NCI-H1105 (cell line): ENCODE measurements around the gene CDK5.

ENCODE experiments used
- DNase-seq: peaks from one replicate; lab custom pipeline; 2025; lab: John Stamatoyannopoulos, UW

Gene CDK5

DNA sequence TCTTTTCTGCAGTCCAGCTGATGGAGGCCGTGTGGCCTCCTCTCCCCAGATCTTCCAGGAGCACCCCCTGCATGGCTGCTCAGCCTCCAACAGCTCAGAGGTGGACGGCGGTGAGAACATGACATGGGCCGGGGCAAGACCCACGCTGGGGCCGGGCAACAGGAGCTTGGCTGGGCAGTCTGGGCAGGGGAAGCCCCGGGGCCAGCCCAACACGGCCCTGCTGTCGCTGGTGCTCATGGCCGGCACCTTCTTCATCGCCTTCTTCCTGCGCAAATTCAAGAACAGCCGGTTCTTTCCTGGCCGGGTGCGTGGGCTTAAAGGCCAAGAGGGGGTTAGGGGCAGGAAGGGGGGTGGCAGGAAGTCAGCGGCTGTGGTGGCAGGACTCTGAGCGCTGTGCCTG is 16.3 kb upstream of the CDK5 start:
- no peak for DNase-seq

DNA sequence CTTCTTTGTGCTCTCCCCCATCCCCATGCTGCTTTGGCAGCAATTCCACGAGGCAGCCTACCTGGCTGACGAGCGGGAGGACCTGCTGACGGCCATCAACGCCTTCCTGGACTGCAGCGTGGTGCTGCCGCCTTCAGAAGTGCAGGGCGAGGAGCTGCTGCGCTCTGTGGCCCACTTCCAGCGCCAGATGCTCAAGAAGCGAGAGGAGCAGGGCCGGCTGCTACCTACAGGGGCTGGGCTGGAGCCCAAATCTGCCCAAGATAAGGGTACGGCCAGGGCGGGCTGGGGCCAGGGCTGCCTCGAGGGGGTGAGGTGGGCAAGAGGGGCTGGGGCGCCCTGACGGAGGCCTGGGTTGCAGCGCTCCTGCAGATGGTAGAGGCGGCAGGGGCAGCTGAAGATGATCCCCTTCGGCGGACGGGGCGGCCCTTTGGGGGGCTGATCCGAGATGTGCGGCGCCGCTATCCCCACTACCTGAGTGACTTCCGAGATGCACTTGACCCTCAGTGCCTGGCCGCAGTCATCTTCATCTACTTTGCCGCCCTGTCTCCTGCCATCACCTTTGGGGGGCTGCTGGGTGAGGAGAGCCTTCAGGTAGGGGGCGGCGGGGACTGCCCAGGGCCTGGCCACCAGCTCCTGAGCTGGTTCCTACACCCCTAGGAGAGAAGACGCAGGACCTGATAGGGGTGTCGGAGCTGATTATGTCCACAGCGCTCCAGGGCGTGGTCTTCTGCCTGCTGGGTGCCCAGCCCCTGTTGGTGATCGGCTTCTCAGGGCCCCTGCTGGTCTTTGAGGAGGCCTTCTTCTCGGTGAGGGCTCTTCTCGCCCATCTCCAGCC is 13.6 kb upstream of the CDK5 start:
- DNase-seq, result no peak

DNA sequence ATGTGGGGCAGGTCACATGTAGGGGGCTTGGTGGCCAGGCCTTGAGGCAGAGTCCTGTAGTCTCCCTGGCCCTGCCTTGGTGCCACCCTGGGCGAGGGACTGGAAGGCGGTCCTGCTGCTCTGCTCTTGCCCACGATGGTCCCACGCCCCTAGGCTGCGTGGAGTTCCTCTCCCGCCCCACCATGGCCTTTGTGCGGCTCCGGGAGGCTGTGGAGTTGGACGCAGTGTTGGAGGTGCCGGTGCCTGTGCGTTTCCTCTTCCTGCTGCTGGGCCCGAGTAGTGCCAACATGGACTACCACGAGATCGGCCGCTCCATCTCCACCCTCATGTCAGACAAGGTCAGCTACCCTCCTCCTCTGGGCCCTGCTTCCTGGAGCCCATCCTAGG is 12.9 kb upstream of the CDK5 start:
- DNase-seq, result no peak

DNA sequence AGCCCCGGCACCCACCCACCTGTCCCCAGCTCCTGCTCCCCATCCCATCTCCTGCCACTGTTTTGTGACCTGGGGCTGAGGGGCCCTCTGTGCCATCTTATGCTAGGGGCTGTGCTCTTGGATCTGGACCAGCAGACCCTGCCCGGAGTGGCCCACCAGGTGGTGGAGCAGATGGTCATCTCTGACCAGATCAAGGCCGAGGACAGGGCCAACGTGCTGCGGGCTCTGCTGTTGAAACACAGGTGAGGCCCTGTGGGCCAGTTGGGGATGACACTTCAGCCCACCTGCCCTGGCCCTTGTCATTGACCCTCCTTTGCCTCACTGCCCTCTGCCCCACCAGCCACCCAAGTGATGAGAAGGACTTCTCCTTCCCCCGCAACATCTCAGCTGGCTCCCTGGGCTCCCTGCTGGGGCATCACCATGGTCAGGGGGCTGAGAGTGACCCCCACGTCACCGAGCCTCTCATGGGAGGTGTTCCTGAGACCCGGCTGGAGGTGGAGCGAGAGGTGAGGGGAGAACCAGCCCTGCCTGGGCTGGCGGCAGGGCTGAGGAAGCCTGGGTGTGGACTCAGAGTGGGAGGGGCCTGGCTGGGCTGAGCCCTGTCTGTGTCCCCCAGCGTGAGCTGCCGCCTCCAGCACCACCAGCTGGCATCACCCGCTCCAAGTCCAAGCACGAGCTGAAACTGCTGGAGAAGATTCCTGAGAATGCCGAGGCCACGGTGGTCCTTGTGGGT is 12.3 kb upstream of the CDK5 start:
- no peak for DNase-seq

DNA sequence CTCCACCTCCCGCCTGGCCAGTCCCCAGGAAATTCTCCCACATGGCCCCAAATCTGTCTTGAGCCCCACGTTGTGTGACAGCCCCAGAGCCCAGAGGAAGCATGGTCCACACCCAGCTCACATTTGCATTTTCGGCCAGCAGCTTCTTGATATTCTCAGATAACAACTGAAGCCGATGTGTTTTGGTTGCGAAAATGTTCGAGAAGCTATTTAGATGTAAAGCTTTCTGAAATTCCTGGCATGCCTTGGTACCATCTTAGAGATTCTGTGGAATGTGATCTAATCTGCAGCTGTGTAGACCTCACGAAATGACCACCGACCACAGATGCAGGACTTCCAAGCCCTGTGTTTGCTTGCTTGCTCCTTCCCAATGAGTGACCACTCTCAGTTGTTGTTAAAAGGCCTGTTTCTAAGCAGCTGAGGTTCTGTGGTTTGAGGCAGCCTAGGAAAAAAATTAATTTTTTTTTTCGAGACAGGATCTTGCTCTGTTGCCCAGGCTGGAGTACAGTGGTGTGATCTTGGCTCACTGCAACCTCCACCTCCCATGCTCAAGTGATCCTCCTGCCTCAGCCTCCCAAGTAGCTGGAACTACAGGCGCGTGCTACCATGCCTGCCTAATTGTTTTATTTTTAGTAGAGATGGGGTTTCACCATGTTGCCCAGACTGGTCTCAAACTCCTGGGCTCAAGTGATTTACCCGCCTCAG is 10.5 kb upstream of the CDK5 start:
- DNase-seq, result no peak

DNA sequence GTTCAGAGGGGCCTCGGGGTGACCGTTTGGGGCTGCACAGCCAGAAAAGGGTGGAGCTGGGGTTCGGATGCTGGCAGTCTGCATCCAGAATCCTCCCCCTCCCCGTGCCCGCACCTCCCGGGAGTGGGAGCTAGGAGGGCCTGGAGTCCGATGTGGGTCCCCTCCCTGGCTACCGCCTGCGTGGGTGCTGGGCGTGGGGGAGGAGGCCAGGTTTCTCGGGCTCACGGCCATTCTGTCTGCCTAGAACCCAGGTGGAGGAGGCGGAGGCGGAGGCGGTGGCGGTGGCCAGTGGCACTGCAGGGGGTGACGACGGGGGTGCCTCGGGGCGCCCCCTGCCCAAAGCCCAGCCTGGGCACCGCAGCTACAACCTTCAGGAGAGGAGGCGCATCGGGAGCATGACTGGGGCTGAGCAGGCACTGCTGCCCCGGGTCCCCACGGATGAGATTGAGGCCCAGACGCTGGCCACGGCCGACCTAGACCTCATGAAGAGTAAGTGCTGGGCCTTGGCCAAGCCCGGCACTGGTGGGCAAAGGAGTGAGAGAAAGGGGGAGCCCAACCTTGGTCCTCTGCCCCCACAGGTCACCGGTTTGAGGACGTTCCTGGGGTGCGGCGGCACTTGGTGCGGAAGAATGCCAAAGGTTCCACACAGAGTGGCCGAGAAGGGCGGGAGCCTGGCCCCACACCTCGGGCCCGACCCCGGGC is 8.7 kb upstream of the CDK5 start:
- DNase-seq, result no peak

DNA sequence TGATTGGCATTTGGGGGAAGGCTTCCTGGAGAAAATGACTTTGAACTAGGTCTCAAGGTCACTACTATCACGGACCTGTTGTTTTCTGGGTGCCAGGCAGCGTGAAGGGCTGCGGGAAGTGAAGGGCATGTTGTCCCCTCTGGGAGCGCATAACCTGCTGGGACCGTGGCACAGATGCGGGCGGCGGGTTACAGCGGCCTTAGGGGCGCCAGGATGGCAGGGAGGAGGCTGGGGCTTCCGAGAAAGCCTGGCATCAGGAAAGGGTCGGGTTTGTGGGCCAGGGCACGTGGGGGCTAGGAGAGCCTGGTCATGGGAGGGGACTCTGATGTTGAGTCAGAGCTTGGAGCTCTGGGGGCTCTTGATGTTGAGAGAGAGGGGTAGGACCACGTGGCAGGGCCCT is 7.8 kb upstream of the CDK5 start:
- DNase-seq, result no peak

DNA sequence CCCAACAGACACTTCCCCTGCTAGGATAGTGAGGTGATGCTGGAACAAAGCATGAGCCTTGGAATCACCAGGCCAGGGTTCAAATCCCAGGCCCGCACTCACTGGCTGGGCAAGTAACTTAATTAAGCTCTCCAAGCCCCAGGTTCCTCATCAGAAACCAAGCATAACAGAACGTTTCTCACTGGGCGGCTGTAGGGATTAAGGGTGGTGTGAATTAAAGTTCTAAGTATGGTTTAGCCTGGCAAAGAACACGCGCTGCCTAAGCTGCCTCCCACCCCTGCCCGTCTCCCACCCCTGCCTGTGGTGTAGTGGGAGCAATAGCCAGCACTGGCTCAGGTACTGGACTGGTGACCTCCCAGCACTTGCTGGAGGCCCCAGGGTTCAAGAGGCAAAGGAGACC is 7.3 kb upstream of the CDK5 start:
- DNase-seq, result no peak

DNA sequence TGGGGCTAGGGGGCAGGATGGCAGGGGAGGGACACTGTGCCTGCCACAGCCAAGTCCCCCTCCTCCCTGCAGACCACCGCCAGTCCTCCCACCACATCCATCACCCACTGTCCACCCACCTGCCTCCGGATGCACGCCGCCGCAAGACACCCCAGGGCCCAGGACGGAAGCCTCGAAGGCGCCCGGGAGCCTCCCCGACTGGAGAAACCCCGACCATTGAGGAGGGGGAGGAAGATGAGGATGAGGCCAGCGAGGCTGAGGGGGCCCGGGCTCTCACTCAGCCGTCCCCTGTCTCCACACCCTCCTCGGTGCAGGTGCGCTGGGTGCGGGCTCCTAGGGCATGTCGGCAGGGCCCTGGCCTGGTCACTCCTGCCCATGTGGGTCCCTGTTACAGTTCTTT is 6.8 kb upstream of the CDK5 start:
- no peak for DNase-seq

DNA sequence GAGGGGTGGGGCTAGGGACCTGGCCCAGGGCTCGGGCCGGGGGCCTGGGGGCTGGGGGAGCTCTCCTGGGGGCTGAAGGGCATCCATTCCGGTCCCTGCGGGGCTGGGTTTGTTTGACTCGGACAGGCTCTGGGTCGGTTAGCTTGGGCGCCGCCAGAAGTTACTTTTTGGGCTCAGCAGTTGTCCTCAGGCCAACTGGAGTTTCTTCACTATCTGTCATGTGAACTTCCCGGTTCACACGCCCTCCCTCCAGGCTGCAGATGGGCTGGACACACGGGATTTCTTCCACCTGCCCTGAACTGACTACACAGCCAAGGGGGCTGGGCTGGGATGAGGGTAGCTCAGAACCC is 5.5 kb upstream of the CDK5 start:
- no peak for DNase-seq

DNA sequence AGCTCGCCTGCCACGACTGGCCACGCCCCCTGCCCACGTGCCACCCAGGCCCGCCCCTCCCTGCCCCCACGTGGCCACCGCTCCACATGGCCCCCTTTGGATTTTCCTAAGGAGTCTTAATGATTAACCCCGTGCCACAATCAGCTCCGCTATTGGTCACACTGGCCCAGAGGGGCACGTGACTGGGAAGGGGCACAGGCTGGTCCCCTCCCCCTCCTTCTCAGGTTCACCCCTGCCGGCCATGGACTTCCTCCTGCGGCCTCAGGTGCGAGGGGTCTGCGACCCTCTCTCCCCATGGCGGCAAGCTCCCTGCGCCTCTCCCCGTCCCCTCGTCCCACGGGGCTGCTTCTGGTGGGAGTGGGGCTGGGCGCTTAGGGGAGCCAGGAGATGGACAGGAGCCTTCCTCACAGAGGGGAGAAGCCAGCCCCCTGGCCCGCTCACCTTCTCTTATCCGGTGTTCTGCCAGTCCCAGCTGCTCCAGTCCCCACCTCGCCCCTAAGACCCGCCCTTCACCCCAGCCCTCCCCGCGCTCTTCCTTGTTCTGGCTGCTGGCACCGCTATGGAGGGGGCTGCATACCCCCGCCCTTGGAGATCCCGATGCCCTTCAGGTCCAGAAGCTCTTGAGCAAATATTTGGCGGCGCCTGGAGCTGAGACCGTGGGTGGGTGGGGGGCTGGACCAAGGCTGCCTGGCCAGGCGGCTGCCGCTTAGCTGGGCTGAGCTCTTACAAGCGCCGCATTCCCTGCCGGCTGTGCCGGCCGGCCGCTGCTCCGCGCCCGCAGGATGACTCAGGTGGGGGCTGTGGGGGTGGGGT is 4.9 kb upstream of the CDK5 start:
- no peak for DNase-seq

DNA sequence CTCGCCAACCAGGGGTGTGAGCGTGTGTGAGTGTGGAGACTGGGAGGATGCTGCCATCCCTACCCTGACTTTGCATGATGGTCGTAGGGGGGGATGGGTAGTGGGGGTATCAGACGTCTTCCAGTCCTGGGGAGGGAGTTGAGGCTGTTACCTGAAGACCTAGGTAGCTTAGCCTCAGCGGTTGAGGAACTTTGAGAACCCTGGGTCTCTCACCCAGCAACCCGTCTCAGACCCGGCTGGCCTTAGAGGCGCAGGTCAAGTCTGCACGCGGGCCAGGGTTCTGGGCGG is 4.4 kb upstream of the CDK5 start:
- DNase-seq, result no peak

DNA sequence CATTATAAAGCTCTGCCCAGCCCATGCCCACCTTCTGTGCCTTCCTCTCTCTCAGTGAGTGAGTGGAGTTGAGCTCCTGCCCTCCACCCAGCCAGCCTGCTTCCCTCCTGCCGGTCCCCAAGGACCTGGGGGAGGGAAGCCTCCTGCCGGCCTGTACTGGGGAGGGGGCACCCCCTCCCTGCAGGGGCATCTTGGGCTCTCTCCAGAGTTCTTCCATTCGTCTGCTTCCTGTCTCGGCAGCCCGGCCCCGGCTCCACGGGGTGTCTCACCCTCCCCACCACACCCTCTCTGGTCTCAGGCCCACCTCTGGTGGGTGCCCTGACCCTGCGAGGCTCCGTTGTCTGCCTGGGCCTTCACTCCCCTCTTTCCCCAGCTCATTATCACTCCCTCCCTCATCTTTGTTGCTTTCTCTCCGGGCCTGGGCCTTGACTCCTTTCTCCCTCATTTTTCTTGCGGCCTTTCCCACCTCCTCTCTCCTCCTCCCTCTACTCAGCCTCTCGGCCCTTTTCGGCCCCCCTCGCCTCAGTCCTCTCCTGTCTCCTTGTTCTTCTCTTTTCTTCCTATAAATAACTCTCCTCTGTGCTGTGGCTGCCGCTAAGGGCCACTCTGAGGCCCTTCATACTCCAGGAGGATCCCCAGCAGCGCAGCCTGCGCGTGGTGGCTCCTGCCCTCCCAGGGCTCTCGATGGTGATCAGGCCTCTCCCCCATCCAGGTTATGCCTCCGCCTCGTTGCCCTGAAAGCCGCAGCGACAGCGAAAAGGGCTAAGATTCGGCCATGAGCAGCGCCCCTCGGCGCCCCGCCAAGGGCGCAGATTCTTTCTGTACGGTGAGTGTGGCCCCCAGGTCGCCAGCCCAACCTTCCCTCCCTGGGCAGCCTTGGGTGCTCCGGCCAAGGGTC is 3.8 kb upstream of the CDK5 start:
- DNase-seq, result no peak

DNA sequence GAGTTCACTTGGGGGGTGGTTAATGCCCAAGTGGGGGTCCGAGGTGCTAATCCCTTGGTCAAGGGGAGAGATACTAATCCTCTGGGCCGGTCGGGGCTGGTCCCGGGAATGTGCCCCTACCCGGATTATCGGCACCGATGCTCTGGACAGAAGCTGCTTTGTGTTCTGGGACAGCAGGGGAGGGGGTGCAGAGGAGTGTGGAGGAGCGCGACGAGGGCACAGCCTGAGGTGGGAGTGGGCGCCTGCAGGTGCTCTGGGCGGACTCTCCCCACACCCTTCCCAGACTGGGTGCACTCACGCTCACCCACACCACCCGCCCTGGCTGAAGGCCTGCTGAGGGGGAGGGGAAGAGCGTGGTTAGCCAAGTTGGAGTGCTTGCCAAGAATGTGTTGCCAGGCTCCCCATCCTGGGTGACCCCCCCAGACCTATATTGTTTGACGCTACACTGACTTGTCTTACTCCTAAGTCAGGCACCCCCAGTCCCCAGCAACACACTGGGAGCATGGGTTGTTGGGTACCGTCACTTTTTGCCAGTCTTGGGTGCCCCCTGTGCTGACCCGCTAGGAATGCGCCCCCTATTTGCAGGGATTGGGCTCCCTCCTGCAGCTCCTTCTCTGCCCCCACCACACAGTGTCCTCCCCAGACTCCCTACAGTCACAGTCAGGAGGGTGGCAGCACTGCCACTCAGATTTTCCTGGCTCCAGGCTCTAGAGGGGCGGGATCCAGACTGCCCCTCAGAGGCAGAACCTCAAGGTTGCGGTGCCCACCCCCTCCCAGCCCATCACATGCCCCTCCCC is 2.9 kb upstream of the CDK5 start:
- DNase-seq, result no peak

DNA sequence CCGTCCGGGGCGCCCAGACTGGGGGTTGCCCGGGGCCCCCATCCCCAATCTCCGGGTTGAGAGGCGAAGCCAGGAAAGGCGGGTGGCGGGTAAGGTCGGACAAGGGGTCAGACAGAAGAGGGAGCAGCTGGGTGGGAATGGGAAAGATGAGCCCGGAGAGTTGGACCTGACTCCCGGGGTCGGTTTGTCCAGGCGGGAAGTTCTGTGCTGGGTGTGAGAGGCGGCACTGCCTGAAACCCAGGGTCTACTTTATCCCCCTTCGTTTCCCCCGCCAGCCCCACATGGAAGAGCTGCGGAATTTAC is 2.4 kb upstream of the CDK5 start:
- DNase-seq, result no peak

DNA sequence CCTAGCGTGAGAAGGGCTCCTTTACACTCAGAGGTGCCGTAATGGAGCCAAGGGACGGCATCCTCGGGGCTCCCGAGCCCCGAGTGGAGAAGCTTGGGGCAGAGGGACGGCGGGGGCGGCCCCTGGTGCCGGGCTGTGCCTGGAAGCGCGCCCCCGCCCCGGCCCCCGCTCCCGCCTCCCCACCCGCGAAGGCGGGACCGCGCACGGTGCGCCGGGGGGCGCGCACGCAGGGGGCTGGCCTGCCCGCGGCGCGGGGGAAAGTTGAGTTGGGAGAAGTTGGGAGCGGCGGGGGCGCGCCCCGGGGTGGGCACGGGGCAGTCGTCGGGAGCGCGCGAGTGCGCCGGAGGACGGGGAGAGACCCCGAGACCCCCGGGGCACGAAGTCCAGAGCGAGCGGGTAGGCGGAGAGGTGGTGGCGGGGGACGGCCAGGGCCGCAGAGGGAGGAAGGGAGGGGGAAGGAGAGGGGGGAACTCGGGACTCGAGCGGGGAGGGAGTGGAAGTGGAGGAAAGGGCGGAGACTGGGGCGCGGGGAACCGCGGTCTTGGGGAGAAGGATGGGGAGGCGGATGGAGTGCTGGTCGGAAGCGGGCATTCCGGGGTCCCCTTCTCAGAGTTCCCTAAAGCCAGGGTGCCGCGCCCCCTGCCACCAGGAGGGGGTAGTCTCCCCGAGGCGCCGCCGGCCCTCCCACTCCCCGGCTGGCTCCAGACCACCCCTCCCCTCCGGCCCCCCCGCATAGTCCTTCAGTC is 1.8 kb upstream of the CDK5 start, which contains the start of gene SLC4A2:
Gene SLC4A2, plus strand, starts transcription at position 223 of the 746 bp plus-strand sequence. CDS start 2,399 bp downstream, outside the sequence.
- peak; percentile 54 for DNase-seq

DNA sequence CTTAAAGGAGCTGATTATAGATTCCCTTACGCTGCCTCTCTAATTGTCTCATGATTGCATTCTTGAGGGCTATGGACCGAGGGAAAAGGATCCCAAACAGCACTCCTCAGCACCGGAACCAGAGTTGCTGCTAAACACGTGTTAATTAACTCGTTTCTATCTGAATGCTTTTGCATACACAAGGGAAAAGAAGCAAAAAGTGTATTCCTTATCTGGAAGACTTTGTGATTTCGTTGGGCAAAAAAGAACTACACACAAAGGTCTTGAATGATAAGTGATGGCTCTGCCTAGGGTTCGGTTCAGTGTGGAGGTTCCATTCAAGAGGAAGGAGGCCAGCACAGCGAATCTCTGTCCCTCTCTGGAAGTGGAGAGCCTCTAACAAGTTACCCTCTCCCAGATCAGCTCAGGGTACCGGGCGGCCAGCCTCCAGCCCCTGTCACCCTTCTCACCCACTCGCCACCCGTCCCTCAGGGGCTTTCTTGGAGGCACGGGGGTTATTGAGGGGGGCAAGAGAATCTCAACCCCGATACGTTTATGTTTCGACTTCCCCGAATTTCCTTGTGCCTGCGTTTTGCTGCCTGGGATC is 1.2 kb upstream of the CDK5 start:
- no peak for DNase-seq

DNA sequence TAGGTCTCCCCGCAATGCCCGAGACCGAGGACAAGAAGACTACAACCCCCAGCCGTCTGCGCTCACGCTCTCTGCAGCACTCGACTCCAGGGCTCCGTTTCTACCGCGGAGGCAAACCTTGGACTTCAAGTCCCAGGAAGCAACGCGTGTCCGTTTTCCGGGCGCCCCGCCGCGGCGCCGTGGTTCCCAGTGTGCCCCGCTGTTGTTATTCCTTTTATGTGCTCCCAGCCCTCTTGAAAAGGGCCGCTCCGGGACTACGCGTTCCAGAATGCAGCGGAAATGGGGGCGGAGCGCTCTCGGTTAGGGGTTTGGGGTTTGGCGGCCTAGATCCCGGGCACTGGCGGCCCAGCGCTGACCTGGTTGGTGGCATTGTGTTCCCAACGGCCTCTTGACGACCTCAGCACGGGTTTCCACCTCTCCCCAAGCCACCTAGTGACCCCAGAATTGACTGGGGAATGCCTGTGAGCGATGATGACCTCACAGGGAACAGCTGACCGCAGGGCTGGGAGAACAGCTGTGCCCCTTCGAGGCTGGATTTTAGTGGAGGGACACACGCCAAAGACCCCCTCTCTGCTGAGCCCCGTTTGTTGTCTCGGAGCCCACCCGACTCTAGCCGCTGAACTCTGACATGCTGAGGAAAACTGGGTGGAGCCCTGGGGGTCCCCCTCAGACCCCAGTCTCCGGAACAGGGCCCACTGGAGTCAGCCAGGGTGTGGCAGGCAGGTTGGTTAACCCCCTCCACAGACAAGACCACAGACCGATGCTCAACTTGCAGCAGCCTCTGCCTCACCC is 488 bp upstream of the CDK5 start:
- DNase-seq, result peak; percentile 99
